WERI-Rb-1 (cell line): ENCODE data around the gene KCTD4.

Experiments used
- DNase-seq: peaks from one replicate; pipeline ENCODE4 v3.0.0-alpha.2; 2020
- H3K27ac ChIP-seq: fragments of 250-450 bp; sonication (Bioruptor Pico); 2 replicates; pipeline ENCODE4 v1.5.1; 2020; ENCODE audit warnings: mild to moderate bottlenecking, moderate library complexity
- H3K27me3 ChIP-seq: fragments of 250-450 bp; sonication (Bioruptor Pico); 2 replicates; pipeline ENCODE4 v1.5.1; 2021; ENCODE audit warnings: mild to moderate bottlenecking, low read depth, moderate library complexity; ENCODE audit not compliant: insufficient read depth, severe bottlenecking
- H3K36me3 ChIP-seq: fragments of 250-450 bp; sonication (Bioruptor Pico); 2 replicates; pipeline ENCODE4 v1.5.1; 2020; ENCODE audit warnings: mild to moderate bottlenecking, moderate library complexity
- H3K4me3 ChIP-seq: 2 replicates; pipeline ENCODE4 v1.5.1; 2011; ENCODE audit warnings: low read depth, mild to moderate bottlenecking, control low read depth, low read length
- H3K9me3 ChIP-seq: fragments of 250-450 bp; sonication (Bioruptor Pico); 2 replicates; pipeline ENCODE4 v1.5.1; 2021; ENCODE audit warnings: mild to moderate bottlenecking, moderate library complexity; ENCODE audit not compliant: severe bottlenecking
- CTCF ChIP-seq: IDR thresholded peaks from 2 replicates; pipeline ENCODE4 v1.5.1; 2011; ENCODE audit warnings: low read depth, mild to moderate bottlenecking, control low read depth, inconsistent platforms, low read length

KCTD4 gene

GRCh38 chr13:45240143-45240542 lies 39.3 kb upstream of the KCTD4 start:
- Histone ChIP-seq H3K4me3 (no peak overlapping the region), H3K27me3 (no peaks in the 10 kb centered on the region), H3K36me3 (no peaks in the 10 kb centered on the region), H3K27ac (no peak overlapping the region), H3K9me3 (no peaks in the 10 kb centered on the region)
- no peak for DNase-seq
- no peak for TF ChIP-seq CTCF

- Histone ChIP-seq H3K27me3 (no peaks in the 10 kb centered on the region), H3K9me3 (no peaks in the 10 kb centered on the region), H3K27ac (no peak overlapping the region), H3K36me3 (no peaks in the 10 kb centered on the region), H3K4me3 (no peak overlapping the region)
- no peak for DNase-seq
- no peak for TF ChIP-seq CTCF
These were observed 38.3 kb upstream of the KCTD4 start for GRCh38 chr13:45238945-45239795.

GRCh38 chr13:45232591-45232990 lies 31.7 kb upstream of the KCTD4 start:
- TF ChIP-seq CTCF: no peak
- Histone ChIP-seq H3K27me3 (no peaks in the 10 kb centered on the region), H3K36me3 (no peaks in the 10 kb centered on the region), H3K9me3 (no peaks in the 10 kb centered on the region), H3K4me3 (no peak overlapping the region), H3K27ac (no peak overlapping the region)
- no peak for DNase-seq

GRCh38 chr13:45231722-45232121 lies 30.9 kb upstream of the KCTD4 start:
- no peak for DNase-seq
- Histone ChIP-seq H3K27ac (no peak overlapping the region), H3K4me3 (no peak overlapping the region), H3K27me3 (no peaks in the 10 kb centered on the region), H3K36me3 (no peaks in the 10 kb centered on the region), H3K9me3 (no peaks in the 10 kb centered on the region)
- TF ChIP-seq CTCF: no peak

GRCh38 chr13:45231305-45231704 lies 30.5 kb upstream of the KCTD4 start:
- no peaks in the 10 kb centered on the region for H3K9me3 ChIP-seq
- no peak for DNase-seq
- no peaks in the 10 kb centered on the region for H3K27me3 ChIP-seq
- H3K36me3 ChIP-seq: no peaks in the 10 kb centered on the region
- no peak overlapping the region for H3K4me3 ChIP-seq
- H3K27ac ChIP-seq: no peak overlapping the region
- TF ChIP-seq CTCF: no peak

GRCh38 chr13:45229172-45229571 lies 28.3 kb upstream of the KCTD4 start:
- Histone ChIP-seq H3K36me3 (no peaks in the 10 kb centered on the region), H3K27me3 (no peaks in the 10 kb centered on the region), H3K9me3 (no peaks in the 10 kb centered on the region), H3K27ac (no peak overlapping the region), H3K4me3 (no peak overlapping the region)
- TF ChIP-seq CTCF: no peak
- no peak for DNase-seq
